Measurements from ENCODE around the gene METTL9.

DNA sequence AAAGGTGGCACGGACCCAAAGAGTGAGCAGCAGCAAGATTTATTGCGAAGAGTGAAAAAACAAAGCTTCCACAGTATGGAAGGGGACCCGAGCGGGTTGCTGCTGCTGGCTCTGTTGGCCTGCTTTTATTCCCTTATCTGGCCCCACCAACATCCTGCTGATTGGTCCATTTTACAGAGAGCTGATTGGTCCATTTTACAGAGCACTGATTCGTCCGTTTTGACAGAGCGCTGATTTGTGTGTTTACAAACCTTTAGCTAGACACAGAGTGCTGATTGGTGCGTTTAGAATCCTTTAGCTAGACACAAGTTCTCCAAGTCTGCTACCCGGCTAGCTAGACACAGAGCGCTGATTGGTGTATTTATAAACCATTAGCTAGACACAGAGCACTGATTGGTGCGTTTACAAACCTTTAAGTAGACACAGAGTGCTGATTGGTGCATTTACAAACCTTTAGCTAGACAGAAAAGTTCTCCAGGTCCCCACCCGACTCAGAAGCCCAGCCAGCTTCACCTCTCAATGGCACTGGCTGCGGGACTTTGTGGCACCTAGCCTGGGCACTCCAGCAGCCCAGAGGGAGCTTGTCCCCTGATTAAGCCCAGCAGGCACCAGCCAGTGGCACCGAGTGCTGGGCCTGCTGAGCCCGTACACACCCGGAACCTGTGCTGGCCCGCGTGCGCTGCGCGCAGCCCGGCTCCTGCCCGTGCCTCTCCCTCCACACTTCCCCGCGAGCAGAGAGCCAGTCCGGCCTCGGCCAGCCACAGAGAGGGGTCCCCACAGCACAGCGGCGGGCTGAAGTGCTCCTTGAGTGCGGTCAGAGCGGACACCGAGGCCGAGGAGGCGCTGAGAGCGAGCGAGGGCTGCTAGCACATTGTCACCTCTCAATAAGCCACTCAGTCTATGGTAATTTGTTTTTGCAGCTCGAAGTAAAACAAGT lies 37.9 kb downstream of the METTL9 start:
- TF ChIP-seq, protein P1, sequence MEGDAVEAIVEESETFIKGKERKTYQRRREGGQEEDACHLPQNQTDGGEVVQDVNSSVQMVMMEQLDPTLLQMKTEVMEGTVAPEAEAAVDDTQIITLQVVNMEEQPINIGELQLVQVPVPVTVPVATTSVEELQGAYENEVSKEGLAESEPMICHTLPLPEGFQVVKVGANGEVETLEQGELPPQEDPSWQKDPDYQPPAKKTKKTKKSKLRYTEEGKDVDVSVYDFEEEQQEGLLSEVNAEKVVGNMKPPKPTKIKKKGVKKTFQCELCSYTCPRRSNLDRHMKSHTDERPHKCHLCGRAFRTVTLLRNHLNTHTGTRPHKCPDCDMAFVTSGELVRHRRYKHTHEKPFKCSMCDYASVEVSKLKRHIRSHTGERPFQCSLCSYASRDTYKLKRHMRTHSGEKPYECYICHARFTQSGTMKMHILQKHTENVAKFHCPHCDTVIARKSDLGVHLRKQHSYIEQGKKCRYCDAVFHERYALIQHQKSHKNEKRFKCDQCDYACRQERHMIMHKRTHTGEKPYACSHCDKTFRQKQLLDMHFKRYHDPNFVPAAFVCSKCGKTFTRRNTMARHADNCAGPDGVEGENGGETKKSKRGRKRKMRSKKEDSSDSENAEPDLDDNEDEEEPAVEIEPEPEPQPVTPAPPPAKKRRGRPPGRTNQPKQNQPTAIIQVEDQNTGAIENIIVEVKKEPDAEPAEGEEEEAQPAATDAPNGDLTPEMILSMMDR (IDR thresholded peaks at IDR 0.05): no peak
- peak; percentile 26 to 28 for TF ChIP-seq POLR2A (IDR thresholded peaks at IDR 0.05)
